Natural killer cell (primary cell): ENCODE results near the gene GGTLC1. TPM values are rescaled to one million over a fixed set of nuclear protein-coding genes. Genes with fewer than 3 reads are reported as not detected.
"Not testable (repeated sequence)": the region's sequence is repeated elsewhere in the genome, so short reads cannot be mapped to it uniquely, and the experiment has no call there.

Source experiments
- ATAC-seq, 3 donors: fragments of 150-1000 bp in 2 of 3; fragments of 200-7000 bp in 1 of 3; cut with Tn5 transposase; 1 replicate in 1 of 3; 2 replicates in 2 of 3; pipeline ENCODE4 v1.10.0; 2021; ENCODE audit warnings: mild to moderate bottlenecking in 2 of 3, moderate library complexity in 2 of 3
- DNase-seq, 2 donors: peaks; one replicate each; pipeline versions ENCODE4 v3.0.0 to v3.0.0-alpha.2; 2013 to 2021; ENCODE audit warnings: mixed read lengths in 1 of 2
- H3K27ac ChIP-seq: one replicate; pipeline ENCODE4 v1.5.1; 2013; ENCODE audit warnings: mild to moderate bottlenecking, low read length
- H3K27me3 ChIP-seq: one replicate; pipeline ENCODE4 v1.6.1; 2013; ENCODE audit warnings: low read length; ENCODE audit not compliant: control insufficient read depth, insufficient read depth
- H3K36me3 ChIP-seq: one replicate; pipeline ENCODE4 v1.6.1; 2013; ENCODE audit warnings: low read length; ENCODE audit not compliant: control insufficient read depth, insufficient read depth
- H3K4me1 ChIP-seq: one replicate; pipeline ENCODE4 v1.6.1; 2013; ENCODE audit warnings: low read length; ENCODE audit not compliant: control insufficient read depth, insufficient read depth
- H3K4me3 ChIP-seq: one replicate; pipeline ENCODE4 v1.5.1; 2013; ENCODE audit warnings: low read length
- H3K9me3 ChIP-seq: one replicate; pipeline ENCODE4 v1.6.1; 2013; ENCODE audit warnings: low read length; ENCODE audit not compliant: control insufficient read depth, insufficient read depth
- H3K27ac Mint-ChIP-seq, 2 donors: one replicate each; pipeline ENCODE4 v1.8.0; 2022; ENCODE audit warnings: mild to moderate bottlenecking in 2 of 2, mixed read lengths in 2 of 2, moderate library complexity in 1 of 2
- H3K27me3 Mint-ChIP-seq, 2 donors: one replicate each; pipeline ENCODE4 v1.8.0; 2022; ENCODE audit warnings: low read depth in 2 of 2, mixed read lengths in 2 of 2
- H3K36me3 Mint-ChIP-seq: one replicate; pipeline ENCODE4 v1.8.0; 2022; ENCODE audit warnings: mixed read lengths
- H3K4me1 Mint-ChIP-seq, 2 donors: one replicate each; pipeline ENCODE4 v1.8.0; 2022; ENCODE audit warnings: mixed read lengths in 2 of 2
- H3K4me3 Mint-ChIP-seq: one replicate; pipeline ENCODE4 v1.8.0; 2022; ENCODE audit warnings: mild to moderate bottlenecking, moderate library complexity, mixed read lengths
- H3K9me3 Mint-ChIP-seq, 2 donors: one replicate each; pipeline ENCODE4 v1.8.0; 2022; ENCODE audit warnings: mixed read lengths in 2 of 2
- CTCF ChIP-seq: fragments of 200-600 bp; IDR thresholded peaks from one replicate; pipeline ENCODE4 v1.8.0; 2022; ENCODE audit warnings: antibody characterized with exemption
- WGBS: methylation state at CpG from one replicate; pipeline ENCODE4 v1.1.7; 2013; ENCODE audit warnings: missing lambda C conversion rate; ENCODE audit not compliant: insufficient coverage; 5-methylcytosine and 5-hydroxymethylcytosine counted together
- intact Hi-C: fragments of 100-400 bp; cut with micrococcal nuclease; formaldehyde crosslinking; loops from one replicate; pipeline ENCODE4 v1.14.2; 2022
- total RNA-seq, 4 donors: library from RNA; stranded (reverse); fragments of 120-200 nt in 1 of 4; gene quantifications; one replicate each; pipeline versions ENCODE4 v1.2.3 to v1.2.4, GENCODE V29; 2013 to 2022

The GGTLC1 gene
- total RNA-seq, 3 donors from 2014 or later (not counting 1 experiment from before 2014, with no cell fraction given), result not detected

GRCh38 chr20:23998844-23999243 is 10.3 kb upstream of the GGTLC1 start:
- Mint-ChIP-seq H3K27me3 (peaks cover 9 to 10% of the 10 kb centered on the region in 2 donors), H3K27ac (no peak overlapping the region), H3K36me3 (no peaks in the 10 kb centered on the region), H3K9me3 (no peaks in the 10 kb centered on the region), H3K4me1 (peaks cover 12% of the 10 kb centered on the region in 2 donors), H3K4me3 (no peak overlapping the region)
- WGBS, result 91% methylated on average over 4 of the region's 4 CpGs
- no peaks in the 10 kb centered on the region for H3K27me3 ChIP-seq
- no peak overlapping the region for H3K4me3 ChIP-seq
- H3K4me1 ChIP-seq, result no peaks in the 10 kb centered on the region
- no peak for DNase-seq
- ATAC-seq, result no peak
- intact Hi-C loops, result loop anchor here (10.0 kb wide), 1 partner anchor 114 kb away; no protein-coding TSS in a partner anchor
- no peaks in the 10 kb centered on the region for H3K9me3 ChIP-seq
- H3K27ac ChIP-seq, result no peak overlapping the region
- no peaks in the 10 kb centered on the region for H3K36me3 ChIP-seq
- no peak for TF ChIP-seq CTCF

- H3K27me3 ChIP-seq, result no peaks in the 10 kb centered on the region
- 95% methylated on average over 8 of the region's 8 CpGs for WGBS
- Mint-ChIP-seq H3K9me3 (no peaks in the 10 kb centered on the region), H3K27me3 (peaks cover 9 to 10% of the 10 kb centered on the region in 2 donors), H3K4me1 (peaks cover 12% of the 10 kb centered on the region in 2 donors), H3K4me3 (no peak overlapping the region), H3K36me3 (no peaks in the 10 kb centered on the region), H3K27ac (no peak overlapping the region)
- H3K36me3 ChIP-seq, result no peaks in the 10 kb centered on the region
- H3K4me1 ChIP-seq, result no peaks in the 10 kb centered on the region
- no peak for TF ChIP-seq CTCF
- DNase-seq (no peak), ATAC-seq (no peak)
- intact Hi-C loops, result loop anchor here (10.0 kb wide), 1 partner anchor 114 kb away; no protein-coding TSS in a partner anchor
- no peaks in the 10 kb centered on the region for H3K9me3 ChIP-seq
- H3K4me3 ChIP-seq, result no peak overlapping the region
- no peak overlapping the region for H3K27ac ChIP-seq
Measured at GRCh38 chr20:23998392-23998791, 9.8 kb upstream of the GGTLC1 start.

GRCh38 chr20:23995905-23996666 is 7.5 kb upstream of the GGTLC1 start:
- DNase-seq, result peak; percentile 31 to 82
- peaks cover 0 to 4% of the 10 kb centered on the region in 2 donors for H3K4me1 Mint-ChIP-seq
- H3K4me1 ChIP-seq, result no peaks in the 10 kb centered on the region
- H3K27ac ChIP-seq, result no peak overlapping the region
- H3K9me3 Mint-ChIP-seq, result no peaks in the 10 kb centered on the region
- peak in 2 of 3 donors; percentile 47 to 64 for ATAC-seq
- no peaks in the 10 kb centered on the region for H3K27me3 ChIP-seq
- TF ChIP-seq CTCF, result peak; percentile 67
- H3K27me3 Mint-ChIP-seq, result peaks cover 9 to 10% of the 10 kb centered on the region in 2 donors
- intact Hi-C loops, result loop anchor here (10.0 kb wide), 1 partner anchor 111 kb away; no protein-coding TSS in a partner anchor
- no peak overlapping the region for H3K4me3 Mint-ChIP-seq
- H3K36me3 Mint-ChIP-seq, result no peaks in the 10 kb centered on the region
- H3K36me3 ChIP-seq, result no peaks in the 10 kb centered on the region
- H3K27ac Mint-ChIP-seq, result no peak overlapping the region
- H3K4me3 ChIP-seq, result no peak overlapping the region
- no peaks in the 10 kb centered on the region for H3K9me3 ChIP-seq
- WGBS, result 41% methylated on average over 7 of the region's 11 CpGs

GRCh38 chr20:23995291-23995690 is 6.7 kb upstream of the GGTLC1 start:
- not testable (repeated sequence) for H3K27ac ChIP-seq, H3K27ac Mint-ChIP-seq, H3K4me1 Mint-ChIP-seq, H3K36me3 ChIP-seq, H3K9me3 ChIP-seq, DNase-seq, H3K27me3 ChIP-seq, H3K27me3 Mint-ChIP-seq, H3K36me3 Mint-ChIP-seq, H3K4me3 ChIP-seq, H3K4me1 ChIP-seq, H3K9me3 Mint-ChIP-seq, ATAC-seq, H3K4me3 Mint-ChIP-seq
- intact Hi-C loops, result loop anchor here (10.0 kb wide), 1 partner anchor 110 kb away; no protein-coding TSS in a partner anchor
- 87% methylated on average over 6 of the region's 6 CpGs for WGBS

GRCh38 chr20:23994001-23994633 is 5.5 kb upstream of the GGTLC1 start:
- H3K9me3 ChIP-seq, H3K36me3 Mint-ChIP-seq, H3K4me3 ChIP-seq, H3K27ac Mint-ChIP-seq, DNase-seq, H3K36me3 ChIP-seq, H3K27me3 ChIP-seq, H3K4me1 Mint-ChIP-seq, H3K4me1 ChIP-seq, ATAC-seq, H3K9me3 Mint-ChIP-seq, H3K27ac ChIP-seq, H3K4me3 Mint-ChIP-seq, H3K27me3 Mint-ChIP-seq: not testable (repeated sequence)
- 84% methylated on average over 12 of the region's 14 CpGs for WGBS
- intact Hi-C loops, result loop anchor here (10.0 kb wide), 1 partner anchor 109 kb away; no protein-coding TSS in a partner anchor
